Fibroblast of skin of back (primary cell): ENCODE results near the gene STX10.

Source experiments
- DNase-seq: peaks from one replicate; pipeline ENCODE4 v3.0.0-alpha.2; 2013

STX10 gene

DNA sequence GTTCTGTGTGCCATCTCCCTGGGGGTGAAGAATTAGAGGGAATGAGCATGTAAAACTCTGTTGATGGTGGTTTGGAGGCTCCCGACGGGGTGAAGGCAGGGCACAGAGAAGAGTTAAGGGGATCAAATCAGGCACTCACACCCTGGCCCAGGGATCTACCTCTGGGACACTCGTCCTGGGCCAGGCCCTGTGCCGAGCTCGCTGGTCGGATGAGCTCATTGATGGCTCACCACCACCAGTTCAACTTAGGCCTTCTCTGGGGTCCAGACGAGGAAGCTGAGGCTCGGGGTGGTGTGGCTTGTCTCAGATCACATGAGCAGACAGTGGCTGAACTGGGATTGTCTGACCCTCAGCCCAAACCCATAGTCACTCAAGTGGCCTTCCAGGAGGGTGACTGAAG, 30.5 kb downstream of the STX10 start:
- DNase-seq = no peak

- peak; percentile 48 for DNase-seq
Measured at GRCh38 chr19:13118424-13119193, 31.6 kb downstream of the STX10 start.

GRCh38 chr19:13117772-13118423, 32.3 kb downstream of the STX10 start, which contains the start of gene NACC1:
Gene NACC1 (plus strand): TSS chr19:13118264. CDS start chr19:13135208, 16,944 bp downstream.
- peak; percentile 91 for DNase-seq

DNA sequence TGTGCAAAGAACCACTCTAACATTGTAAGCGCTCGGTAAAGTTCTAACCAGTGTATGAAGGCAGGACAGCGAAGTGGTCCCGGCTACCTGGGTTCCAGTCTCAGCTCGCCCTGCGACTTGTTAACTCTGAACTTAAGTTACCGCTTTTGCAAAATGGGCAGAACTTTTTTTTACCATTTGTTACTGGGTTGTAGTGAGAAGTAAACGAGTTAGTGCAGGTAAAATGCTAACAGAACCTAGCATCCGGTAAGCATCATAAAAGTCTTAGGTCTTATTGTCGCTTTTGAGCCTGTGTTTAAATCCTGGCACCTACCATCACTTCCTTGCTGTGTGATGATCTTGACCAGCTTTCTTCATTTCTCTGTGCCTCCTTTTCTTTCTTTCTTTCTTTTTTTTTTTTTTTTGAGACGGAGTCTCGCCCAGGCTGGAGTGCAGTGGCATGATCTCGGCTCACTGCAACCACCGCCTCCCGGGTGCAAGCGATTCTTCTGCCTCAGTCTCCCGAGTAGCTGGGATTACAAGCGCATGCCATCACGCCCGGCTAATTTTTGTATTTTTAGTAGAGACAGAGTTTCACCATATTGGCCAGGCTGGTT, 32.9 kb downstream of the STX10 start:
- DNase-seq = no peak

DNA sequence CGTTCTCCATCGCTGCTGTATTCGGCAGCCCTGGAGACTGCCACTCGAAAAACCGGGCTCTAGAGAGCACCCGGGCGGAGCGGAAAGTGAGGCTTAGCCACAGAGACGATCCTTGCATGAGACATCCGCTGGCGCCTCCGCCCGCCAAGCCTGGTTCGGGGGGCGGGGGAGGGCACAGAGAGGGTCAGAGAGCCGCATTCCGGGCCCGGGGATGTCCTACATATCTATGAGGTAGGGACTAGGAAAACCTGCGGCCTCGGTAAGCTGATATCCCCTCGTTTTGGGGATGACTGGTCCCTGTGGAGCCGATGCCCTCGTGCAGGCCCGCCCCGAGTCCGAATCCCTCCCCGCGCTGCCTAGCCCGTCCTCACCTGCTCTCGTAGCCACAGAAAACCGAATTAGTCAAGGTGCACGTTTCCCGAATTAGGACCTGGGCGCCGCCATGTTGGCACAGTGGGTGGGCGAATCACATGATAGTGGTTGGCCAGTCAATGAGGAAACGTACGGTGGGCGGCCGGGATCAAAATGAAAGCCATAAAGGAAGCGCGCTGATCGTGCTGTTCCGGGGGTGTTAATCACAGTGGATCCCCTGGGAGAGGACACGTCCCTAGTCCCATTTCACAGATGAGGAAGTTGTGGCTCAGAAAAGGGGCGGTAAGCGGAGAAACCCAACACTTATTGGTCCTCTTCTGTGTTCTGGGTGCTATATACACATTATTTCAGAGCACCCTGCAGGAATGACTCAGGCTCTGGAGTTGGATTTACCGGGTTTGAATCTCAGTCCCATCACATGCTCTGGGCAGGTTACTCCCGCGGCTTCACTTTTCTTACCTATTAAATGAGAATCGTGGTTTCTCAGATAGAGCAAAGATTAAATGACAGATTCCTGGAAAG, 33.6 kb downstream of the STX10 start, which contains the start of gene TRMT1:
TRMT1 (minus strand) TSS at position 459 of the 894 bp plus-strand sequence; CDS start at position 118, 341 bp downstream.
- DNase-seq = peak; percentile 96

DNA sequence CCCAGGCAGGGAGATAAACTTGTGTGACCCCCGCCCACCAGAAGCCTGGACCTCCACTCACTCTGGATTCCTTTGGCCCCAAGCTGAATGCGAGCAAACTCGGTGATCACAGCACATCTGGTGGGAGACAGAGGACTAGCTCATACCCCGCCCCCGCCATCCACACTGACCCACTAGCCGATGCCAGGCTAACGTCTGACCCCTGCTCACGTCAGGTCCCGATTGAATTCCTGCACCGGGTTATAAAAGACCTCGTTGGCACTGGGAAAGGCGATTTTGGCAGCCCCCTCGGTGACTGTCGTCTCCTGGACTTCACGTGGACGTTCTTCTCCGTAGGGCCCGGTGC, 34.3 kb downstream of the STX10 start:
- DNase-seq = no peak

- no peak for DNase-seq
Measured at GRCh38 chr19:13112555-13112954, 37.6 kb downstream of the STX10 start.

GRCh38 chr19:13110099-13110610, 40.0 kb downstream of the STX10 start:
- no peak for DNase-seq

GRCh38 chr19:13109361-13110098, 40.6 kb downstream of the STX10 start:
- DNase-seq = no peak

DNA sequence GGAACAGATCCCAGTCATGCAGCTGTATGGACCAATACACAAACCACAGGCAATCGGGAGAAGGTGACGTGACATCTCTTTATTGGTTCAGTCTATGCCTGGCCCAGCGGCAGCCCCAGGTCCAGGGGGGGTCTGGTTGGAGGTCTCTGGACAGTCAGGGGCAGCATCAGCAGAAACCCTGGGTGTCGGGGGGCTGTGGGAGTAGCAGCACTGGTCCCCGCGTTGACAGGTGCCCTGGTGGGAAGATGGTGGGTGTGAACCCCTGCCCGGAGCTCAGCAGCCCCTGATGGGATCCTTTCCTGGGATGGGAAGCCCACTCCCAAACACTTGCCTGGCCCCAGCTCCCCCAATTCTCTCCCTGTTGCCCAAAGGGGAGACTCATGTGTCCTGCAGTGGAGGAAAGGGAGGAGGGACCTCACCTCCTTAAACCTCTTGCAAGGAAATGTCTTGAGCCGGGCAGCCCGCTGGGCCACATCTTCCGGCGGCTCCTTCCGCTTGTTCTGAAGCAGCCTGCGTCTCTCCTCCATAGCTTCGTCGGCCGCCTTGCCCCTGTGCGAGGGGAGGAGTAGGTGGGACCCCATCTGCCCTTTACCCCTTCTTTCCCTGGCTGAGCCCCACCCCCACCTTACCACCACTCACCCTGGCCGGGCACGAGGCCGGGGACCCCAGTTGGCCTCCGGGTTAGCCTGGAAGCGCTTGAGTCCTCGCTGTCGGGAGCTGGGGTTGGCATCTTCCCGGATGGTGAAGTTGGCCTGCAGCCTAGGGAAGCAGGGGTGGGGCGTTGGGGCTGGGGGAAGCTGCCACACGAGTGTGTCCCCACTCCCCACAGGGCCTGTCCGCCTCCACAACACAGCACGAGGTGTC, 45.1 kb downstream of the STX10 start:
- no peak for DNase-seq

GRCh38 chr19:13104360-13104847, 45.8 kb downstream of the STX10 start:
- no peak for DNase-seq

GRCh38 chr19:13103581-13104359, 46.4 kb downstream of the STX10 start:
- no peak for DNase-seq

DNA sequence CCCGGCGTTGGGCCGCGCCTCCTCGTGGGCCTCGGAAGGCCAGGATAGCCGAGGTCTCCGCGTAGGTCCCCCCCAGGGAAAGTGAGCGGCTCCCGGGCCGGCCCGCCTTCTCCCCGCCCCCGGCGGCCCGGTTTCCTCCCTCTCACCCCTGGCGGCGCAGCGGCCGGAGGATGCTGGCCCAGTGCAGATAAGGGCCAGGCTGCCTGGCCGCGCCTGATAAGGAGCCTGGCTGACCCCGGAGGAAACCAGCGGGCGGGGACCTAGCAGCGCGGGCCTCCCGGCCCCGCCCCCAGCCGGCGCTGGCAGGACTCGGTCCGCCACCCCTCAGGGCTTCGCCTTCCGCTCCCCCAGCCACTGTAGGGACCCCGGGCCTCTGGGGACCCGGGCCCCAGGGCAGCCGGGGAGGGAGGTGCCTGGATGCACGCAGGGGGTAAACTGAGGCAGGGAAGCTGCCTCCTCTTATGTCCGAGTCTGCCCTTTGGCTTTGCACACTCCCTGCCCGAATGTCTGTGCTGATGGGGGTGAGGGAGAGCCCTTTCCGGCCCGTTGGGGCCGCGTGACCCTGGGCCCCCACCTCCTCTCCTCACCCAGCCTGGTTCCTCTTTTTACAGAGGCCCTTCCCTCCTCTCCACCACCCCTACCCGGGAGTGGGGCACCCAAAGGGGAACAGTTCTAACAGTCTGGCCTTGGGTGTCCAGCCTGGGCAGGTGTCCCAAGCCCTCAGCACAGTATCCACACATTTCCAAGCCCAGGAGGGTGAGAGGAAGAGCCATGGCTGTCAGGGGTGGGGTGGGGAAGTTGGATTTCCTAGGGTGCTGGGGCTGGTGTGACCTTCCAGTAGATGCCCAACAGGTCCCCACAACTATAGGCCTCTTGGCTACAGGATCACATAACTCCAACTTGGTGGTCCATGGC, 47.3 kb downstream of the STX10 start, which contains the start of gene LYL1:
LYL1 (minus strand) TSS at position 193 of the 915 bp plus-strand sequence. CDS start 1,687 bp downstream, outside the sequence.
- DNase-seq = peak; percentile 44

- DNase-seq = no peak
Measured at GRCh38 chr19:13102416-13102665, 47.8 kb downstream of the STX10 start.

DNA sequence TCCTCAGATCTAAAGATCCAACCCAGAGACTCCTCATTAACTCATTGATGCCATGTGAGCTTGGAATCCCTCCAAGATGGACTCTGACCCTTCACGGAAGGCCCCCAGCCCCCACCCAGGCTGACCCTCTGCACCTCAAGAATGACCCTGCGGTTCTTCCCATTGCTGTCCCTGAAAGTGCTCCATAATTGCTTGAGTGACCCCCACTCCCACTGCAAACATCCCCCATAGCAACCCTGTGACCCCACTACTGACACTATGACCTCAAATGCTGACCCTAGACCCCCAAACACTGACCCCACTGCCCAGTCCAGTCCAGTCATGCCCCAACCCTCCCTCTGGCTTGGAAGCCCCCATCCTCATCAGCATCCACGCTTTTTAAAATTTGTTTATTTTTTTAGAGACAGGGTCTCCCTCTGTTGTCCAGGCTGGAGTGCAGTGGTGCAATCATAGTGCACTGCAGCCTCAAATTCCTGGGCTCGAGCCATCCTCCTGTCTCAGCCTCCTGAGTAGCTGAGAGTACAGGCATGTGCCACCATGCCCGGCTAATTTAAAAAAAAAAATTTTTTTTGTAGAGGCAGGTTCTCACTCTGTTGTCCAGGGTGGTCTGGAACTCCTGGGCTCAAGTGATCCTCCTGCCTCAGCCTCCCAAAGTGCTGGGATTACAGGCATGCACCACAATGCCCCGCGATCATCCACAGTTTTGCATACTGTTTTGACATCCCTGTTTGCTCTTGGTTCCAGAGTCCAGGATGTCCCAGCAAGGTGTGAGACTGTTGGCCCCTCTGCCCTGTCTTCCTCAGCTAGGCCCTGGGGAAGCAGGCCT, 48.4 kb downstream of the STX10 start:
- no peak for DNase-seq

DNA sequence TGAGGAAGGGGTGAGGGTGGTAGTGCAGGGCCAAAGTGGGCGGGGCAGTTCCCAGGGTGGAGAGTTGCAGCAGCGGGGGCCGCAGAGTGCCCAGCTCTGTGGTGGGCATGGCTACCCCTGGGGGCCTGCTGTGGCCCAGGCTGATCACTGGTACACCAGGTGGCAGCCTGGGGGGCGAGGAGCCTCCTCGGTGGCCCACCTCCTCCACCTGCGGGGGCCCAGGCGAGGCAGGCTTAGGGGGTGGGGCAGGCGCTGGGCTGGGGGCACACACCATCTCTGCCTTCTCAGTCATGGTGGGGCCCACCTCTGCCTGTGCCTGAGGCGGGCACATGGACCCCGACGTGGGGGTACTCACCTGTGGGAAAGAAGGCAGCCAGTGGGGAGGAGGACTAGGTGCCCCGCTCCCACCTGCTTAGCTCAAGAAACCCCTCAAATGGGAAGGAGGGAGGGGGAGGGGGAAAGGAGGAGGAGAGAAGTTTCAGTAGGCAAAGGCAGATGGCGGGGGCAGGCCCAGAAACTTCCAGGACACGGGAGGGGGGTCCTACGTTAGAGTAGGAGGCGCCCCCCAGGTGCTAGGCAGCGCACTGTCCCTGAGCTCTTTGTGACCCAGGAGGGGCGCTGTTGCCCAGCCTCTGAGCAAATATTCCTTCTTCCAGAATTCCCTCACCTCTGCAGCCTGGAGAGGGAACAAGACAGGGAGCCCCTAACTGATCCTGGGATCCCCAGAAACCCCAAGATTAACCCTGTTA, 49.2 kb downstream of the STX10 start:
- DNase-seq = no peak

DNA sequence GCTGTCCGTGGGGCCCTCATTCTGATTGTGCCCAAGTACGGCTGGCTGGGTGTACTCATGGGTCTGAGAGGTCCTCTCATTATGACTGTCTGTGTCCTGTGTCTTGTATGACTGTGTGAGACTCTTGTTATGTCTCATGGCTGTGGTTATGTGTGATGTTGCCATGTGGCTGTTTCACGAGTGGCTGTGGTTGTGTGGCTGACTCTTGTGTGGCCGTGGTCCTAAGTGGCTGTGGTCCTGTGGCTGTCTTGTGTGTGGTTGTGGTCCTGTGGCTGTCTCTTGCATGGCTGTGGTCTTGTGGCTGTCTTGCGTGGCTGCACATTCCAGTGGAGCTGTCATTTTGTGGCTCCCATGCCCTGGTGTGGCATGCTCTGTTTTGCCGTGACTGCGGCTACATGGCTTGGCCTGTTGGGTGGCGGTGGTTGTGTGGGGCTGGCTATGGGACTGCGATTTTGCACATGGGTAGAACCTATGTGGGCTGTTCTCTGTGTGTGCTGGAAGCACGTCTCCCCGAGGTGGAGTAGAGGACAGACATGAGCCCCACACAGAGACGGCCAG, 50.1 kb downstream of the STX10 start:
- DNase-seq = no peak
